NT2/D1 (cell line): ENCODE measurements around the gene PPM1H.
A peak's percentile ranks its signal among the peaks of the same experiment; 100 is the strongest.
"Not testable (repeated sequence)": the region's sequence is repeated elsewhere in the genome, so short reads cannot be mapped to it uniquely, and the experiment has no call there.

Experiments
- DNase-seq: peaks from one replicate; pipeline ENCODE4 v3.0.0-alpha.2; 2011; ENCODE audit warnings: low read depth, low spot score
- H3K27me3 ChIP-seq: 2 replicates; pipeline ENCODE4 v1.6.0; 2011; ENCODE audit warnings: mild to moderate bottlenecking; ENCODE audit not compliant: insufficient read length, insufficient read depth
- H3K36me3 ChIP-seq: 2 replicates; pipeline ENCODE4 v1.6.1; 2011; ENCODE audit warnings: mild to moderate bottlenecking, low read length, mixed read lengths; ENCODE audit not compliant: insufficient read depth, insufficient read length
- H3K4me1 ChIP-seq: 2 replicates; pipeline ENCODE4 v1.5.1; 2011; ENCODE audit not compliant: insufficient read depth, insufficient read length
- H3K4me3 ChIP-seq: 2 replicates; pipeline ENCODE4 v1.5.1; 2011; ENCODE audit warnings: low read depth; ENCODE audit not compliant: insufficient read length
- H3K9ac ChIP-seq: 2 replicates; pipeline ENCODE4 v1.6.0; 2011; ENCODE audit warnings: low read depth; ENCODE audit not compliant: insufficient read length
- H3K9me3 ChIP-seq: 2 replicates; pipeline ENCODE4 v1.5.1; 2011; ENCODE audit warnings: mild to moderate bottlenecking, low read length; ENCODE audit not compliant: insufficient read depth
- SUZ12 ChIP-seq: IDR thresholded peaks from 2 replicates; pipeline ENCODE4 v1.6.1; 2011; ENCODE audit not compliant: insufficient read length, insufficient read depth; ENCODE audit errors: extremely low read depth
- YY1 ChIP-seq: IDR thresholded peaks from 2 replicates; pipeline ENCODE4 v1.6.1; 2011; ENCODE audit not compliant: insufficient read length, insufficient read depth
- ZNF274 ChIP-seq: IDR thresholded peaks from 2 replicates; pipeline ENCODE4 v1.6.1; 2011; ENCODE audit warnings: mild to moderate bottlenecking, low read depth, low read length

Gene PPM1H

GRCh38 chr12:62960324-62960723 lies 25.4 kb upstream of the PPM1H start:
- no peak overlapping the region for H3K4me3 ChIP-seq
- H3K27me3 ChIP-seq, result no peaks in the 10 kb centered on the region
- H3K36me3 ChIP-seq, result no peaks in the 10 kb centered on the region
- DNase-seq, result no peak
- TF ChIP-seq SUZ12 (no peak), YY1 (no peak)
- no peaks in the 10 kb centered on the region for H3K9me3 ChIP-seq
- no peak overlapping the region for H3K9ac ChIP-seq
- peaks cover 3% of the 10 kb centered on the region for H3K4me1 ChIP-seq

- Histone ChIP-seq H3K9me3 (no peaks in the 10 kb centered on the region), H3K36me3 (no peaks in the 10 kb centered on the region), H3K9ac (no peak overlapping the region), H3K4me3 (no peak overlapping the region), H3K4me1 (peaks cover 3% of the 10 kb centered on the region), H3K27me3 (no peaks in the 10 kb centered on the region)
- DNase-seq, result no peak
- TF ChIP-seq ZNF274, result no peak
- TF ChIP-seq YY1, result no peak
- TF ChIP-seq SUZ12, result no peak
These were observed 24.8 kb upstream of the PPM1H start for GRCh38 chr12:62959745-62960144.

- Histone ChIP-seq H3K9me3 (no peaks in the 10 kb centered on the region), H3K4me3 (no peak overlapping the region), H3K9ac (no peak overlapping the region), H3K4me1 (peaks cover 3% of the 10 kb centered on the region), H3K27me3 (no peaks in the 10 kb centered on the region), H3K36me3 (no peaks in the 10 kb centered on the region)
- TF ChIP-seq ZNF274 (no peak), YY1 (no peak), SUZ12 (no peak)
- peak; percentile 59 for DNase-seq
These were observed 22.4 kb upstream of the PPM1H start for GRCh38 chr12:62957233-62957953.

- H3K4me3 ChIP-seq, result no peak overlapping the region
- H3K27me3 ChIP-seq, result no peaks in the 10 kb centered on the region
- TF ChIP-seq ZNF274, result no peak
- no peak for TF ChIP-seq SUZ12
- H3K36me3 ChIP-seq, result no peaks in the 10 kb centered on the region
- H3K4me1 ChIP-seq, result peaks cover 3% of the 10 kb centered on the region
- DNase-seq, result no peak
- no peak overlapping the region for H3K9ac ChIP-seq
- no peaks in the 10 kb centered on the region for H3K9me3 ChIP-seq
These were observed 20.7 kb upstream of the PPM1H start for GRCh38 chr12:62955678-62956077.

- Histone ChIP-seq H3K4me1 (no peaks in the 10 kb centered on the region), H3K27me3 (no peaks in the 10 kb centered on the region), H3K36me3 (no peaks in the 10 kb centered on the region), H3K9ac (no peak overlapping the region), H3K4me3 (no peak overlapping the region), H3K9me3 (0 out of 2 replicates have a peak, but pooled peaks cover 4% of the 10 kb centered on the region)
- TF ChIP-seq YY1 (no peak), ZNF274 (no peak), SUZ12 (no peak)
- no peak for DNase-seq
These were observed 15.4 kb upstream of the PPM1H start for GRCh38 chr12:62950317-62950716.

GRCh38 chr12:62948123-62948522 lies 13.2 kb upstream of the PPM1H start:
- DNase-seq, result no peak
- Histone ChIP-seq H3K4me3 (no peak overlapping the region), H3K36me3 (no peaks in the 10 kb centered on the region), H3K9ac (no peak overlapping the region), H3K27me3 (peaks cover 4% of the 10 kb centered on the region), H3K9me3 (0 out of 2 replicates have a peak, but pooled peaks cover 4% of the 10 kb centered on the region), H3K4me1 (no peaks in the 10 kb centered on the region)
- no peak for TF ChIP-seq ZNF274

GRCh38 chr12:62947364-62947763 lies 12.4 kb upstream of the PPM1H start:
- DNase-seq, result no peak
- H3K9ac ChIP-seq, result no peak overlapping the region
- no peak for TF ChIP-seq ZNF274
- TF ChIP-seq SUZ12, result no peak
- no peak for TF ChIP-seq YY1
- peaks cover 4% of the 10 kb centered on the region for H3K27me3 ChIP-seq
- H3K4me1 ChIP-seq, result no peaks in the 10 kb centered on the region
- no peaks in the 10 kb centered on the region for H3K36me3 ChIP-seq
- no peak overlapping the region for H3K4me3 ChIP-seq
- H3K9me3 ChIP-seq, result 0 out of 2 replicates have a peak, but pooled peaks cover 4% of the 10 kb centered on the region

- no peak for DNase-seq
- TF ChIP-seq YY1, result no peak
- no peak for TF ChIP-seq SUZ12
- TF ChIP-seq ZNF274, result no peak
- Histone ChIP-seq H3K4me3 (no peak overlapping the region), H3K4me1 (no peaks in the 10 kb centered on the region), H3K9me3 (0 out of 2 replicates have a peak, but pooled peaks cover 4% of the 10 kb centered on the region), H3K36me3 (no peaks in the 10 kb centered on the region), H3K9ac (no peak overlapping the region), H3K27me3 (peaks cover 4% of the 10 kb centered on the region)
These were observed 8.9 kb upstream of the PPM1H start for GRCh38 chr12:62943779-62944395.

GRCh38 chr12:62942316-62942715 lies 7.4 kb upstream of the PPM1H start:
- H3K9me3 ChIP-seq, H3K4me3 ChIP-seq, DNase-seq, H3K36me3 ChIP-seq, H3K27me3 ChIP-seq, H3K4me1 ChIP-seq, H3K9ac ChIP-seq: not testable (repeated sequence)
